GM12891 (cell line): Measurements from ENCODE around the gene TEX2.

ENCODE experiments used
- POLR2A ChIP-seq: IDR thresholded peaks from 2 replicates; pipeline ENCODE4 v1.6.1; 2011; ENCODE audit warnings: low read depth, low read length, control low read depth
- TAF1 ChIP-seq: IDR thresholded peaks from 2 replicates; pipeline ENCODE4 v1.6.1; 2011; ENCODE audit warnings: low read depth, low read length, control low read depth

- TF ChIP-seq POLR2A = no peak
- TF ChIP-seq TAF1 = no peak
Measured at GRCh38 chr17:64216338-64217248, 46.5 kb downstream of the TEX2 start.
